Central memory CD8-positive, alpha-beta T cell (primary cell): ENCODE results near the gene NEMP1.
"Not testable (repeated sequence)": the region's sequence is repeated elsewhere in the genome, so short reads cannot be mapped to it uniquely, and the experiment has no call there.

Source experiments
- ATAC-seq: fragments of 150-1000 bp; cut with Tn5 transposase; replicated peaks from 2 replicates; pipeline ENCODE4 v1.10.0; 2022; ENCODE audit warnings: mild to moderate bottlenecking, moderate FRiP score, moderate number of reproducible peaks; ENCODE audit not compliant: poor library complexity, severe bottlenecking; ENCODE audit errors: extremely low read depth
- DNase-seq, 2 donors: peaks; one replicate each; pipeline ENCODE4 v3.0.0; 2021; ENCODE audit warnings: low spot score in 2 of 2
- H3K27ac Mint-ChIP-seq: one replicate; pipeline ENCODE4 v1.8.0; 2022; ENCODE audit warnings: low read depth, mild to moderate bottlenecking, moderate library complexity, mixed read lengths
- H3K27me3 Mint-ChIP-seq: one replicate; pipeline ENCODE4 v1.8.0; 2022; ENCODE audit warnings: mixed read lengths
- H3K36me3 Mint-ChIP-seq: one replicate; pipeline ENCODE4 v1.8.0; 2022; ENCODE audit warnings: mild to moderate bottlenecking, moderate library complexity, mixed read lengths; ENCODE audit not compliant: insufficient read depth
- H3K4me1 Mint-ChIP-seq: one replicate; pipeline ENCODE4 v1.8.0; 2022; ENCODE audit warnings: mixed read lengths
- H3K4me3 Mint-ChIP-seq: one replicate; pipeline ENCODE4 v1.8.0; 2022; ENCODE audit warnings: mild to moderate bottlenecking, moderate library complexity, mixed read lengths
- H3K9me3 Mint-ChIP-seq: one replicate; pipeline ENCODE4 v1.8.0; 2022; ENCODE audit warnings: mixed read lengths

Gene NEMP1

GRCh38 chr12:57039016-57039798 lies 39.4 kb downstream of the NEMP1 start:
- Mint-ChIP-seq H3K4me1 (no peaks in the 10 kb centered on the region), H3K4me3 (no peak overlapping the region), H3K27me3 (peaks cover 10% of the 10 kb centered on the region), H3K36me3 (no peaks in the 10 kb centered on the region), H3K27ac (no peak overlapping the region), H3K9me3 (no peaks in the 10 kb centered on the region)
- DNase-seq = no peak
- ATAC-seq = no peak

GRCh38 chr12:57037264-57037663 lies 41.3 kb downstream of the NEMP1 start:
- ATAC-seq = no peak
- Mint-ChIP-seq H3K27me3 (peaks cover 10% of the 10 kb centered on the region), H3K9me3 (no peaks in the 10 kb centered on the region), H3K36me3 (no peaks in the 10 kb centered on the region), H3K27ac (peak overlapping the region; percentile 39), H3K4me3 (no peak overlapping the region), H3K4me1 (no peaks in the 10 kb centered on the region)
- DNase-seq = no peak

- DNase-seq (no peak), ATAC-seq (no peak)
- Mint-ChIP-seq H3K36me3 (no peaks in the 10 kb centered on the region), H3K4me3 (no peak overlapping the region), H3K9me3 (no peaks in the 10 kb centered on the region), H3K27ac (no peak overlapping the region), H3K27me3 (peaks cover 9% of the 10 kb centered on the region), H3K4me1 (peaks cover 19% of the 10 kb centered on the region)
Observed at GRCh38 chr12:57033431-57033830, 45.2 kb downstream of the NEMP1 start.

- ATAC-seq = no peak
- no peak overlapping the region for H3K27ac Mint-ChIP-seq
Observed at GRCh38 chr12:57031789-57032188, 46.8 kb downstream of the NEMP1 start.

GRCh38 chr12:57031138-57031725 lies 47.4 kb downstream of the NEMP1 start:
- no peak overlapping the region for H3K4me3 Mint-ChIP-seq
- H3K27ac Mint-ChIP-seq = peak overlapping the region; percentile 2
- no peaks in the 10 kb centered on the region for H3K27me3 Mint-ChIP-seq
- ATAC-seq = peak; percentile 24
- no peaks in the 10 kb centered on the region for H3K9me3 Mint-ChIP-seq
- H3K4me1 Mint-ChIP-seq = peaks cover 28% of the 10 kb centered on the region
- H3K36me3 Mint-ChIP-seq = no peaks in the 10 kb centered on the region
- no peak for DNase-seq

More at GRCh38 chr12:57031789-57032188, 46.8 kb downstream of the NEMP1 start:
- DNase-seq = no peak
- Mint-ChIP-seq H3K4me3 (no peak overlapping the region), H3K9me3 (no peaks in the 10 kb centered on the region), H3K36me3 (no peaks in the 10 kb centered on the region), H3K4me1 (peaks cover 28% of the 10 kb centered on the region), H3K27me3 (no peaks in the 10 kb centered on the region)

GRCh38 chr12:57029457-57029856 lies 49.1 kb downstream of the NEMP1 start:
- Mint-ChIP-seq H3K9me3 (no peaks in the 10 kb centered on the region), H3K4me1 (peaks cover 28% of the 10 kb centered on the region), H3K27me3 (no peaks in the 10 kb centered on the region)

GRCh38 chr12:57027805-57028153 lies 50.8 kb downstream of the NEMP1 start:
- Mint-ChIP-seq H3K4me3 (no peak overlapping the region), H3K36me3 (no peaks in the 10 kb centered on the region), H3K9me3 (no peaks in the 10 kb centered on the region), H3K27ac (peak overlapping the region; percentile 58), H3K27me3 (no peaks in the 10 kb centered on the region), H3K4me1 (peaks cover 28% of the 10 kb centered on the region)
- DNase-seq (no peak), ATAC-seq (no peak)

More at GRCh38 chr12:57029457-57029856, 49.1 kb downstream of the NEMP1 start:
- H3K4me3 Mint-ChIP-seq = no peak overlapping the region
- no peaks in the 10 kb centered on the region for H3K36me3 Mint-ChIP-seq
- ATAC-seq (no peak), DNase-seq (no peak)
- H3K27ac Mint-ChIP-seq = no peak overlapping the region

GRCh38 chr12:57027011-57027804 lies 51.4 kb downstream of the NEMP1 start:
- no peak for ATAC-seq
- H3K27me3 Mint-ChIP-seq = no peaks in the 10 kb centered on the region
- no peaks in the 10 kb centered on the region for H3K36me3 Mint-ChIP-seq
- peaks cover 27% of the 10 kb centered on the region for H3K4me1 Mint-ChIP-seq
- no peak overlapping the region for H3K4me3 Mint-ChIP-seq
- peak overlapping the region; percentile 58 for H3K27ac Mint-ChIP-seq
- H3K9me3 Mint-ChIP-seq = no peaks in the 10 kb centered on the region
- no peak for DNase-seq

GRCh38 chr12:57025196-57025595 lies 53.4 kb downstream of the NEMP1 start:
- no peaks in the 10 kb centered on the region for H3K9me3 Mint-ChIP-seq
- no peak overlapping the region for H3K27ac Mint-ChIP-seq
- H3K36me3 Mint-ChIP-seq = no peaks in the 10 kb centered on the region
- ATAC-seq = no peak
- H3K4me3 Mint-ChIP-seq = no peak overlapping the region
- H3K4me1 Mint-ChIP-seq = peaks cover 9% of the 10 kb centered on the region
- no peak for DNase-seq
- H3K27me3 Mint-ChIP-seq = no peaks in the 10 kb centered on the region

- DNase-seq, H3K9me3 Mint-ChIP-seq, ATAC-seq, H3K36me3 Mint-ChIP-seq, H3K27me3 Mint-ChIP-seq, H3K4me1 Mint-ChIP-seq, H3K4me3 Mint-ChIP-seq, H3K27ac Mint-ChIP-seq: not testable (repeated sequence)
Observed at GRCh38 chr12:57022324-57022723, 56.3 kb downstream of the NEMP1 start.

GRCh38 chr12:57019983-57020719 lies 58.4 kb downstream of the NEMP1 start:
- Mint-ChIP-seq H3K4me3 (no peak overlapping the region), H3K36me3 (peaks cover 1% of the 10 kb centered on the region)

GRCh38 chr12:57018906-57019305 lies 59.7 kb downstream of the NEMP1 start:
- peaks cover 29% of the 10 kb centered on the region for H3K27me3 Mint-ChIP-seq
- DNase-seq = no peak
- no peak overlapping the region for H3K27ac Mint-ChIP-seq
- no peak overlapping the region for H3K4me3 Mint-ChIP-seq
- no peak for ATAC-seq
- H3K36me3 Mint-ChIP-seq = peaks cover 1% of the 10 kb centered on the region
- no peaks in the 10 kb centered on the region for H3K9me3 Mint-ChIP-seq
- H3K4me1 Mint-ChIP-seq = no peaks in the 10 kb centered on the region

More at GRCh38 chr12:57019983-57020719, 58.4 kb downstream of the NEMP1 start:
- no peaks in the 10 kb centered on the region for H3K9me3 Mint-ChIP-seq
- peaks cover 17% of the 10 kb centered on the region for H3K27me3 Mint-ChIP-seq
- ATAC-seq (no peak), DNase-seq (no peak)
- no peaks in the 10 kb centered on the region for H3K4me1 Mint-ChIP-seq
- no peak overlapping the region for H3K27ac Mint-ChIP-seq
